ENCODE results near the gene LRTM2.

Gene LRTM2

GRCh38 chr12:1851151-1851701 lies 30.9 kb downstream of the LRTM2 start:
- TF ChIP-seq CTCF (conservative IDR thresholded peaks at IDR 0.05; ENCODE audit: control insufficient read depth, insufficient read depth, low read depth, low read length) = no peak
- H3K4me3 ChIP-seq (ENCODE audit: control insufficient read depth, low read depth, low read length) = no peak overlapping the region
- DNase-seq (ENCODE audit: low read depth) = peak; percentile 78

- no peak overlapping the region for H3K4me3 ChIP-seq (ENCODE audit: control insufficient read depth, low read depth, low read length)
- no peak for TF ChIP-seq CTCF (conservative IDR thresholded peaks at IDR 0.05; ENCODE audit: control insufficient read depth, insufficient read depth, low read depth, low read length)
- no peak for DNase-seq (ENCODE audit: low read depth)
These were observed 31.7 kb downstream of the LRTM2 start for GRCh38 chr12:1852076-1852475.

- H3K4me3 ChIP-seq (ENCODE audit: control insufficient read depth, low read depth, low read length) = no peak overlapping the region
- no peak for DNase-seq (ENCODE audit: low read depth)
- TF ChIP-seq CTCF (conservative IDR thresholded peaks at IDR 0.05; ENCODE audit: control insufficient read depth, insufficient read depth, low read depth, low read length) = no peak
These were observed 33.4 kb downstream of the LRTM2 start for GRCh38 chr12:1853716-1854115.

GRCh38 chr12:1855241-1855640 lies 34.9 kb downstream of the LRTM2 start:
- no peak overlapping the region for H3K4me3 ChIP-seq (ENCODE audit: control insufficient read depth, low read depth, low read length)
- no peak for TF ChIP-seq CTCF (conservative IDR thresholded peaks at IDR 0.05; ENCODE audit: control insufficient read depth, insufficient read depth, low read depth, low read length)
- peak; percentile 29 for DNase-seq (ENCODE audit: low read depth)

GRCh38 chr12:1857086-1857485 lies 36.7 kb downstream of the LRTM2 start:
- no peak overlapping the region for H3K4me3 ChIP-seq (ENCODE audit: control insufficient read depth, low read depth, low read length)
- no peak for TF ChIP-seq CTCF (conservative IDR thresholded peaks at IDR 0.05; ENCODE audit: control insufficient read depth, insufficient read depth, low read depth, low read length)
- no peak for DNase-seq (ENCODE audit: low read depth)

- DNase-seq (ENCODE audit: low read depth) = no peak
- no peak for TF ChIP-seq CTCF (conservative IDR thresholded peaks at IDR 0.05; ENCODE audit: control insufficient read depth, insufficient read depth, low read depth, low read length)
These were observed 37.5 kb downstream of the LRTM2 start for GRCh38 chr12:1857821-1858220.

GRCh38 chr12:1858456-1858855 lies 38.1 kb downstream of the LRTM2 start:
- H3K4me3 ChIP-seq (ENCODE audit: control insufficient read depth, low read depth, low read length) = no peak overlapping the region
- no peak for DNase-seq (ENCODE audit: low read depth)
- no peak for TF ChIP-seq CTCF (conservative IDR thresholded peaks at IDR 0.05; ENCODE audit: control insufficient read depth, insufficient read depth, low read depth, low read length)

More at GRCh38 chr12:1857821-1858220, 37.5 kb downstream of the LRTM2 start:
- H3K4me3 ChIP-seq (ENCODE audit: control insufficient read depth, low read depth, low read length) = no peak overlapping the region
